Neural progenitor cell (in vitro differentiated cells): ENCODE measurements around the gene TLNRD1. TPM values are rescaled to one million over a fixed set of nuclear protein-coding genes. Genes with fewer than 3 reads are reported as not detected.

Source experiments
- DNase-seq: peaks from one replicate; pipeline ENCODE4 v3.0.0-alpha.2; 2016; ENCODE audit warnings: low spot score
- H2AFZ ChIP-seq: fragments of 200-600 bp; sonication (generic); replicated peaks from 2 replicates; pipeline ENCODE4 v1.6.1; 2016; ENCODE audit warnings: antibody characterized with exemption
- H3F3A ChIP-seq: fragments of 200-600 bp; sonication (generic); 2 replicates; pipeline ENCODE4 v1.6.1; 2016; ENCODE audit warnings: antibody characterized with exemption, low read depth
- H3K27ac ChIP-seq: fragments of 200-600 bp; sonication (generic); 2 replicates; pipeline ENCODE4 v1.5.1; 2016; ENCODE audit warnings: mild to moderate bottlenecking
- H3K27me3 ChIP-seq: fragments of 200-600 bp; sonication (generic); 2 replicates; pipeline ENCODE4 v1.6.1; 2016; ENCODE audit warnings: mild to moderate bottlenecking, moderate library complexity
- H3K36me3 ChIP-seq: fragments of 200-600 bp; sonication (generic); 2 replicates; pipeline ENCODE4 v1.5.1; 2016
- H3K4me1 ChIP-seq: fragments of 200-600 bp; sonication (generic); 2 replicates; pipeline ENCODE4 v1.6.1; 2016; ENCODE audit warnings: mixed run types
- H3K4me2 ChIP-seq: fragments of 200-600 bp; sonication (generic); 2 replicates; pipeline ENCODE4 v1.6.1; 2016
- H3K4me3 ChIP-seq: fragments of 200-600 bp; sonication (generic); 2 replicates; pipeline ENCODE4 v1.5.1; 2016
- H3K79me2 ChIP-seq: fragments of 200-600 bp; sonication (generic); 2 replicates; pipeline ENCODE4 v1.6.1; 2016; ENCODE audit warnings: low read depth
- H3K9ac ChIP-seq: fragments of 200-600 bp; sonication (generic); 2 replicates; pipeline ENCODE4 v1.6.1; 2016
- H3K9me3 ChIP-seq: fragments of 200-600 bp; sonication (generic); 2 replicates; pipeline ENCODE4 v1.5.1; 2016; ENCODE audit warnings: low read depth
- H4K20me1 ChIP-seq: fragments of 200-600 bp; sonication (generic); 2 replicates; pipeline ENCODE4 v1.6.1; 2016; ENCODE audit warnings: low read depth
- H3K27ac Mint-ChIP-seq: 3 replicates; pipeline ENCODE4 v1.8.0; 2021; ENCODE audit warnings: mixed read lengths
- H3K27me3 Mint-ChIP-seq: 2 replicates; pipeline ENCODE4 v1.8.0; 2022; ENCODE audit warnings: low read depth, mild to moderate bottlenecking, inconsistent platforms, moderate library complexity, mixed read lengths; ENCODE audit not compliant: insufficient read depth
- H3K36me3 Mint-ChIP-seq: 3 replicates; pipeline ENCODE4 v1.8.0; 2021; ENCODE audit warnings: mixed read lengths
- H3K4me1 Mint-ChIP-seq: 3 replicates; pipeline ENCODE4 v1.8.0; 2021; ENCODE audit warnings: mixed read lengths
- H3K4me3 Mint-ChIP-seq: 3 replicates; pipeline ENCODE4 v1.8.0; 2021; ENCODE audit warnings: mild to moderate bottlenecking, moderate library complexity, mixed read lengths
- H3K9me3 Mint-ChIP-seq: 3 replicates; pipeline ENCODE4 v1.8.0; 2020; ENCODE audit warnings: mixed read lengths
- CTCF ChIP-seq: fragments of 200-600 bp; sonication (generic); IDR thresholded peaks from 2 replicates; pipeline ENCODE4 v1.5.1; 2017; ENCODE audit warnings: antibody characterized with exemption, mild to moderate bottlenecking
- EZH2 ChIP-seq: fragments of 200-600 bp; sonication (generic); IDR thresholded peaks from 2 replicates; pipeline ENCODE4 v1.6.1; 2017; ENCODE audit warnings: antibody characterized with exemption, mild to moderate bottlenecking, moderate library complexity
- EZH2phosphoT487 ChIP-seq: fragments of 200-600 bp; sonication (generic); IDR thresholded peaks from 2 replicates; pipeline ENCODE4 v1.6.1; 2017; ENCODE audit warnings: antibody characterized with exemption
- total RNA-seq: library from RNA; depleted of rRNA; stranded (reverse); fragments of >200 nt; gene quantifications from 2 replicates; pipeline ENCODE4 v1.2.3, GENCODE V29; 2015; ENCODE audit warnings: low replicate concordance

TLNRD1 gene
- total RNA-seq, 1 donor from 2014 or later = 7.3 TPM

- no peak overlapping the region for H3K4me2 ChIP-seq
- Mint-ChIP-seq H3K4me3 (no peak overlapping the region), H3K36me3 (peaks cover 10% of the 10 kb centered on the region), H3K9me3 (no peaks in the 10 kb centered on the region), H3K27me3 (peaks cover 2% of the 10 kb centered on the region), H3K4me1 (peaks cover 8% of the 10 kb centered on the region), H3K27ac (no peak overlapping the region)
- H3K4me1 ChIP-seq = peaks cover 13% of the 10 kb centered on the region
- H3K4me3 ChIP-seq = no peak overlapping the region
- H4K20me1 ChIP-seq = peaks cover 23% of the 10 kb centered on the region
- H3K9ac ChIP-seq = no peak overlapping the region
- H3K36me3 ChIP-seq = no peaks in the 10 kb centered on the region
- peaks cover 3% of the 10 kb centered on the region for H3K9me3 ChIP-seq
- no peaks in the 10 kb centered on the region for H3K27me3 ChIP-seq
- H3F3A ChIP-seq = peaks cover 9% of the 10 kb centered on the region
- DNase-seq = peak; percentile 74
- peaks cover 19% of the 10 kb centered on the region for H3K79me2 ChIP-seq
- no peak overlapping the region for H3K27ac ChIP-seq
- TF ChIP-seq EZH2phosphoT487 (no peak), CTCF (peak; percentile 92)
- no peak overlapping the region for H2AFZ ChIP-seq
These were observed 30.6 kb upstream of the TLNRD1 start for GRCh38 chr15:80970018-80970657.

GRCh38 chr15:80970658-80971057, 30.1 kb upstream of the TLNRD1 start:
- DNase-seq = no peak
- H3K36me3 Mint-ChIP-seq = peaks cover 7% of the 10 kb centered on the region
- TF ChIP-seq EZH2 (no peak), CTCF (no peak), EZH2phosphoT487 (no peak)
- H3F3A ChIP-seq = peaks cover 9% of the 10 kb centered on the region
- no peak overlapping the region for H2AFZ ChIP-seq
- H3K27me3 ChIP-seq = no peaks in the 10 kb centered on the region
- no peak overlapping the region for H3K27ac Mint-ChIP-seq
- H3K9me3 ChIP-seq = no peaks in the 10 kb centered on the region
- H3K27ac ChIP-seq = no peak overlapping the region
- peaks cover 28% of the 10 kb centered on the region for H4K20me1 ChIP-seq
- H3K4me1 Mint-ChIP-seq = peaks cover 8% of the 10 kb centered on the region
- H3K4me3 Mint-ChIP-seq = no peak overlapping the region
- H3K4me3 ChIP-seq = no peak overlapping the region
- peaks cover 19% of the 10 kb centered on the region for H3K79me2 ChIP-seq
- no peaks in the 10 kb centered on the region for H3K36me3 ChIP-seq
- no peak overlapping the region for H3K9ac ChIP-seq
- peaks cover 2% of the 10 kb centered on the region for H3K27me3 Mint-ChIP-seq
- H3K9me3 Mint-ChIP-seq = no peaks in the 10 kb centered on the region
- no peak overlapping the region for H3K4me2 ChIP-seq
- peaks cover 13% of the 10 kb centered on the region for H3K4me1 ChIP-seq

GRCh38 chr15:80971143-80971542, 29.6 kb upstream of the TLNRD1 start:
- no peak overlapping the region for H3K27ac ChIP-seq
- peaks cover 13% of the 10 kb centered on the region for H3K4me1 ChIP-seq
- no peak overlapping the region for H3K9ac ChIP-seq
- no peak overlapping the region for H3K4me3 ChIP-seq
- no peak overlapping the region for H3K4me3 Mint-ChIP-seq
- no peak overlapping the region for H3K4me2 ChIP-seq
- no peaks in the 10 kb centered on the region for H3K9me3 ChIP-seq
- peaks cover 8% of the 10 kb centered on the region for H3K4me1 Mint-ChIP-seq
- peaks cover 23% of the 10 kb centered on the region for H3K79me2 ChIP-seq
- H3K36me3 Mint-ChIP-seq = peaks cover 7% of the 10 kb centered on the region
- H4K20me1 ChIP-seq = peaks cover 29% of the 10 kb centered on the region
- H3K27ac Mint-ChIP-seq = no peak overlapping the region
- H3K27me3 Mint-ChIP-seq = peaks cover 2% of the 10 kb centered on the region
- DNase-seq = no peak
- H3K36me3 ChIP-seq = no peaks in the 10 kb centered on the region
- no peak for TF ChIP-seq EZH2phosphoT487
- no peak for TF ChIP-seq EZH2
- no peak for TF ChIP-seq CTCF
- H2AFZ ChIP-seq = no peak overlapping the region
- H3K9me3 Mint-ChIP-seq = no peaks in the 10 kb centered on the region
- no peaks in the 10 kb centered on the region for H3K27me3 ChIP-seq
- peaks cover 9% of the 10 kb centered on the region for H3F3A ChIP-seq
